C4-2B (cell line): ENCODE data around the gene MOV10.

Source experiments
- ZFX ChIP-seq: fragments of 450-650 bp; IDR thresholded peaks from 2 replicates; pipeline ENCODE4 v1.6.1; 2017
- TF ChIP-seq, protein P1 (sequence below): fragments of 450-650 bp; conservative IDR thresholded peaks from 2 replicates; pipeline ENCODE4 v1.5.1; 2017; ENCODE audit warnings: mild to moderate bottlenecking

DNA sequence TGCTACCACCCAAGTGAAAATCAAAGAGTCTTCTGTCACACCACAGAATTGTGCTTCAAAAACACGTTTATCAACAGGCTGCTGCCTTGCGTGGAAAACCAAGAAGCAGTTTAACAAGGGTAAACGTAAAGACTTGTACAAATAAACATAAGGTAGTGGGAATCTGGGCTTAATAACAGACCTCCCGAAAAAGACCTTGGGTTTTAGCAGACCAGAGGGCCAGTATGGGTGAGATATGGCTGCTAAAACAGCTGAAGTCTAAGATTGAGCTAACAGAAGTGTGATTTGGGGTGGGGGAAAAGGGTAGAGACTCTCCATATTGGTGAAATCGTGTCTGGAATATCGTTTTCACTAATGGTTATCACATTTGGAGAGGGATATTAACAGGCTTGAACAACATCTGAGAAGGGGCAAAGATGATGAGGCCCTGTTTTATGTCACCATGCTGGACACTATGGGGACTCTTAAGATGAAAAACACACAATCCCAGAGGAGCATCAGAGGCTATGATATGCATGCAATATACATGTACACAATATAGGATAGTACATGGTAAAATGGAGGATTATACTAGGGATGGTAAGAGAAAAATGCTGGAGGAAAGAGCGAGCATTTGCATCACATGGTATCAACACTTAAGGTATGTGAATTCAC lies 1.4 kb downstream of the MOV10 start:
- TF ChIP-seq, protein P1, sequence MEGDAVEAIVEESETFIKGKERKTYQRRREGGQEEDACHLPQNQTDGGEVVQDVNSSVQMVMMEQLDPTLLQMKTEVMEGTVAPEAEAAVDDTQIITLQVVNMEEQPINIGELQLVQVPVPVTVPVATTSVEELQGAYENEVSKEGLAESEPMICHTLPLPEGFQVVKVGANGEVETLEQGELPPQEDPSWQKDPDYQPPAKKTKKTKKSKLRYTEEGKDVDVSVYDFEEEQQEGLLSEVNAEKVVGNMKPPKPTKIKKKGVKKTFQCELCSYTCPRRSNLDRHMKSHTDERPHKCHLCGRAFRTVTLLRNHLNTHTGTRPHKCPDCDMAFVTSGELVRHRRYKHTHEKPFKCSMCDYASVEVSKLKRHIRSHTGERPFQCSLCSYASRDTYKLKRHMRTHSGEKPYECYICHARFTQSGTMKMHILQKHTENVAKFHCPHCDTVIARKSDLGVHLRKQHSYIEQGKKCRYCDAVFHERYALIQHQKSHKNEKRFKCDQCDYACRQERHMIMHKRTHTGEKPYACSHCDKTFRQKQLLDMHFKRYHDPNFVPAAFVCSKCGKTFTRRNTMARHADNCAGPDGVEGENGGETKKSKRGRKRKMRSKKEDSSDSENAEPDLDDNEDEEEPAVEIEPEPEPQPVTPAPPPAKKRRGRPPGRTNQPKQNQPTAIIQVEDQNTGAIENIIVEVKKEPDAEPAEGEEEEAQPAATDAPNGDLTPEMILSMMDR = no peak
- no peak for TF ChIP-seq ZFX
